ENCODE results near the gene ATP2C1. TPM values are rescaled to one million over a fixed set of nuclear protein-coding genes. Genes with fewer than 3 reads are reported as not detected.

The ATP2C1 gene
- total and polyA plus RNA-seq, 2 of the 4 experiments (the other 2 are of a cell fraction) = 41.4 to 50.2 TPM

- no peak overlapping the region for H4K8ac ChIP-seq (ENCODE audit: low read depth in 2 of 2, low read length in 2 of 2)
- no peak overlapping the region for H2AFZ ChIP-seq (replicated peaks; ENCODE audit: low read length, poor library complexity)
- H3K4me1 ChIP-seq (ENCODE audit: control insufficient read depth, insufficient read depth, low read length) = peaks cover 5% of the 10 kb centered on the region; the same call in 1 of the 2 replicates
- no TSS peak for BruUV-seq (replicated peaks)
- no peak overlapping the region for H3K4me3 ChIP-seq (ENCODE audit: insufficient read depth, low read depth, low read length)
- no peak for TF ChIP-seq MAFK (IDR thresholded peaks at IDR 0.05; ENCODE audit: low read depth, low read length)
- no peak for TF ChIP-seq RAD21 (IDR thresholded peaks at IDR 0.05; ENCODE audit: low read length)
- no peak for TF ChIP-seq RFX5 (IDR thresholded peaks at IDR 0.05; ENCODE audit: low read depth, low read length)
- TF ChIP-seq CEBPB (IDR thresholded peaks at IDR 0.05; ENCODE audit: low read depth, low read length) = peak; percentile 82
- H2BK120ac ChIP-seq (ENCODE audit: low read depth, low read length) = no peak overlapping the region
- no peak overlapping the region for H4K91ac ChIP-seq (ENCODE audit: insufficient read depth, low read depth, low read length)
- in situ Hi-C loops (cut with MboI; ENCODE audit: low sequenced_read_pairs) = no loop called here
- intact Hi-C loops (cut with micrococcal nuclease) = no loop called here
- no peak overlapping the region for H2AK5ac ChIP-seq (ENCODE audit: low read depth, low read length)
- no peak overlapping the region; the same call in 1 of the 2 replicates for H3K18ac ChIP-seq (ENCODE audit: low read depth, low read length)
- no peak overlapping the region for H3K23ac ChIP-seq (ENCODE audit: low read depth, low read length)
- H4K5ac ChIP-seq (ENCODE audit: low read depth, low read length) = no peak overlapping the region
- H3K27ac ChIP-seq (ENCODE audit: insufficient read depth, low read length) = no peak overlapping the region
- ChIA-PET CTCF (no interaction called here), POLR2A (ENCODE audit: unreplicated experiment) (no interaction called here)
- H2BK15ac ChIP-seq (ENCODE audit: low read depth, low read length) = no peak overlapping the region
- dilution Hi-C loops (cut with HindIII; ENCODE audit: low sequenced_read_pairs, unreplicated experiment) = no loop called here
- H2AK9ac ChIP-seq (replicated peaks; ENCODE audit: low read depth, low read length, poor library complexity) = no peak overlapping the region
- H3K14ac ChIP-seq (replicated peaks; ENCODE audit: low read depth, low read length) = no peak overlapping the region
- no peak overlapping the region for H3K4ac ChIP-seq (ENCODE audit: low read depth, low read length)
- no peaks in the 10 kb centered on the region; the same call in 1 of the 2 replicates for H4K20me1 ChIP-seq (ENCODE audit: insufficient read depth, low read length)
- ATAC-seq (ENCODE audit: low read depth) (peak; percentile 37; the same call in 1 of the 2 replicates), DNase-seq (peak; percentile 49)
- no peak overlapping the region; the same call in 1 of the 2 replicates for H3K4me2 ChIP-seq (ENCODE audit: low read depth, low read length)
- H3K27me3 ChIP-seq (ENCODE audit: control insufficient read depth, insufficient read depth, low read length) = no peaks in the 10 kb centered on the region
- no peaks in the 10 kb centered on the region for H3K9me3 ChIP-seq (ENCODE audit: control insufficient read depth, insufficient read depth, low read length)
- no peak overlapping the region for H3K56ac ChIP-seq (ENCODE audit: extremely low read depth, insufficient read depth, low read length)
- peak overlapping the region; percentile 4 for H2BK5ac ChIP-seq (ENCODE audit: low read depth, low read length, poor library complexity, severe bottlenecking)
- peaks cover 3% of the 10 kb centered on the region; the same call in 1 of the 2 replicates for H3K9me1 ChIP-seq (ENCODE audit: insufficient read depth, low read length)
- H2BK20ac ChIP-seq (ENCODE audit: low read depth, low read length) = no peak overlapping the region
- peaks cover 11 to 26% of the 10 kb centered on the region in 2 experiments for H3K79me1 ChIP-seq (ENCODE audit: low read depth in 1 of 2, low read length in 2 of 2)
- H3K9ac ChIP-seq (ENCODE audit: low read depth, low read length) = no peak overlapping the region
- peaks cover 14% of the 10 kb centered on the region for H3K36me3 ChIP-seq (ENCODE audit: control insufficient read depth, insufficient read depth, low read length)
Measured at GRCh38 chr3:130939753-130940152, 45.9 kb downstream of the ATP2C1 start.

Data from IMR-90 (cell line).